Lung (tissue), 12 donors: Measurements from ENCODE around the gene TMEM247. TPM values are rescaled to one million over a fixed set of nuclear protein-coding genes. Genes with fewer than 3 reads are reported as not detected.
A peak's percentile ranks its signal among the peaks of the same experiment; 100 is the strongest.
"Not testable (repeated sequence)": the region's sequence is repeated elsewhere in the genome, so short reads cannot be mapped to it uniquely, and the experiment has no call there.

Experiments
- ATAC-seq: fragments of 200-7000 bp; cut with Tn5 transposase; one replicate; pipeline ENCODE4 v1.9.1; 2020; ENCODE audit warnings: moderate number of reproducible peaks; ENCODE audit not compliant: insufficient read depth, low FRiP score
- DNase-seq, 3 donors: peaks; one replicate each; pipeline ENCODE4 v3.0.0-alpha.2; 2013 to 2017
- H3K27ac ChIP-seq, 2 donors: one replicate each; pipeline ENCODE4 v1.5.1; 2013; ENCODE audit warnings: mild to moderate bottlenecking in 2 of 2, moderate library complexity in 2 of 2, control low read depth in 1 of 2, inconsistent platforms in 1 of 2, low read depth in 1 of 2, low read length in 1 of 2
- H3K27me3 ChIP-seq, 3 donors: one replicate each; pipeline ENCODE4 v1.5.1; 2013; ENCODE audit warnings: low read length in 2 of 3; ENCODE audit not compliant: control insufficient read depth in 3 of 3, insufficient read depth in 3 of 3
- H3K36me3 ChIP-seq, 4 donors: one replicate each; pipeline ENCODE4 v1.5.1; 2013; ENCODE audit warnings: low read length in 4 of 4, mild to moderate bottlenecking in 1 of 4, moderate library complexity in 1 of 4; ENCODE audit not compliant: control insufficient read depth in 4 of 4, insufficient read depth in 4 of 4
- H3K4me1 ChIP-seq, 5 donors: one replicate each; pipeline ENCODE4 v1.5.1; 2013; ENCODE audit warnings: low read length in 5 of 5, mild to moderate bottlenecking in 2 of 5, moderate library complexity in 1 of 5; ENCODE audit not compliant: control insufficient read depth in 5 of 5, insufficient read depth in 5 of 5
- H3K4me3 ChIP-seq: one replicate; pipeline ENCODE4 v1.5.1; 2013; ENCODE audit warnings: mild to moderate bottlenecking, control low read depth, moderate library complexity
- H3K9ac ChIP-seq, 2 donors: one replicate each; pipeline ENCODE4 v1.5.1; 2013; ENCODE audit warnings: low read length in 2 of 2, control low read depth in 1 of 2; ENCODE audit not compliant: insufficient read depth in 1 of 2
- H3K9me3 ChIP-seq, 4 donors: one replicate each; pipeline ENCODE4 v1.5.1; 2013; ENCODE audit warnings: low read length in 3 of 4, mild to moderate bottlenecking in 1 of 4, moderate library complexity in 1 of 4; ENCODE audit not compliant: control insufficient read depth in 4 of 4, insufficient read depth in 3 of 4
- CTCF ChIP-seq: IDR thresholded peaks from 2 replicates; pipeline ENCODE4 v1.5.1; 2012; ENCODE audit warnings: mild to moderate bottlenecking; ENCODE audit errors: control extremely low read depth, extremely low read depth
- WGBS, 2 donors: extraction: QIAGEN DNeasy Blood & Tissue Kit; methylation state at CpG; one replicate each; pipeline ENCODE4 v1.1.7; 2013; 5-methylcytosine and 5-hydroxymethylcytosine counted together
- polyA plus RNA-seq, 2 donors: library from polyadenylated mRNA; stranded (reverse); fragments of 200-250 nt; gene quantifications; one replicate each; pipeline ENCODE4 v1.2.1, GENCODE V29; 2013
- total RNA-seq, 2 donors: library from RNA; depleted of rRNA in 1 of 2; stranded (reverse); fragments of >200 nt in 1 of 2; gene quantifications; one replicate each; pipeline ENCODE4 v1.2.1, GENCODE V29; 2014 to 2021
- donor health status: control.
- donor health status: control.
- donor health status: Bipolar disorder and iron deficiency.
- donor health status: healthy.
- donor health status: DM: yes; HTN: yes; CAD: no.

The TMEM247 gene
- total and polyA plus RNA-seq, 4 donors: not detected

- Histone ChIP-seq H3K4me1 (no peaks in the 10 kb centered on the region), H3K27me3 (no peaks in the 10 kb centered on the region), H3K9ac (no peak overlapping the region), H3K27ac (peak overlapping the region in 1 of 2 donors; percentile 18), H3K9me3 (no peaks in the 10 kb centered on the region), H3K4me3 (no peak overlapping the region), H3K36me3 (no peaks in the 10 kb centered on the region)
- WGBS, 2 donors: 31 to 63% methylated on average over 7 of the region's 7 CpGs
- ATAC-seq (peak; percentile 66), DNase-seq (no peak)
- no peak for TF ChIP-seq CTCF
These were observed 9.2 kb upstream of the TMEM247 start for GRCh38 chr2:46470114-46470628.

- Histone ChIP-seq H3K4me1 (no peaks in the 10 kb centered on the region), H3K27ac (no peak overlapping the region), H3K9me3 (no peaks in the 10 kb centered on the region), H3K36me3 (no peaks in the 10 kb centered on the region), H3K4me3 (no peak overlapping the region), H3K27me3 (no peaks in the 10 kb centered on the region), H3K9ac (no peak overlapping the region)
- no peak for TF ChIP-seq CTCF
- 77 to 85% methylated on average over 5 of the region's 5 CpGs for WGBS, 2 donors
- no peak for ATAC-seq
- no peak for DNase-seq
These were observed 8.3 kb upstream of the TMEM247 start for GRCh38 chr2:46471019-46471583.

GRCh38 chr2:46471697-46472096, 7.7 kb upstream of the TMEM247 start:
- no peak for ATAC-seq
- no peaks in the 10 kb centered on the region for H3K36me3 ChIP-seq
- no peak for TF ChIP-seq CTCF
- no peak overlapping the region for H3K9ac ChIP-seq
- H3K4me1 ChIP-seq: no peaks in the 10 kb centered on the region
- H3K9me3 ChIP-seq: no peaks in the 10 kb centered on the region
- H3K27ac ChIP-seq: no peak overlapping the region
- H3K27me3 ChIP-seq: no peaks in the 10 kb centered on the region
- H3K4me3 ChIP-seq: no peak overlapping the region
- 83 to 96% methylated on average over 1 of the region's 1 CpG for WGBS, 2 donors
- no peak for DNase-seq

GRCh38 chr2:46472165-46472564, 7.2 kb upstream of the TMEM247 start:
- 96% methylated on average over 3 of the region's 5 CpGs for WGBS, 2 donors
- H3K4me1 ChIP-seq, H3K36me3 ChIP-seq, DNase-seq, ATAC-seq, H3K27me3 ChIP-seq, H3K27ac ChIP-seq, H3K9me3 ChIP-seq, H3K9ac ChIP-seq, H3K4me3 ChIP-seq: not testable (repeated sequence)

DNA sequence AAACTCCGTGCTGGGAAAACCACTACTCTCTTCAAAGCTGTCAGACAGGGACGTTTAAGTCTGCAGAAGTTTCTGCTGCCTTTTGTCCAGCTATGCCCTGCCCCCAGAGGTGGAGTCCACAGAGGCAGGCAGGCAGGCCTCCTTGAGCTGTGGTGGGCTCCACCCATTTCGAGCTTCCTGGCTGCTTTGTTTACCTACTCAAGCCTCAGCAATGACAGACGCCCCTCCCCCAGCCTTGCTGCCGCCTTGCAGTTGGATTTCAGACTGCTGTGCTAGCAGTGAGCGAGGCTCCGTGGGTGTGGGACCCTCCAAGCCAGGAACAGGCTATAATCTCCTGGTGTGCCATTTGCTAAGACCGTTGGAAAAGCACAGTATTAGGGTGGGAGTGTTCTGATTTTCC, 1.9 kb upstream of the TMEM247 start:
- H3K4me1 ChIP-seq: peaks cover 0 to 12% (median 0%) of the 10 kb centered on the region in 5 donors
- WGBS, 2 donors: 58 to 62% methylated on average over 8 of the region's 8 CpGs
- not testable (repeated sequence) for DNase-seq, H3K36me3 ChIP-seq, H3K9ac ChIP-seq, H3K27ac ChIP-seq, H3K27me3 ChIP-seq, H3K9me3 ChIP-seq, ATAC-seq, H3K4me3 ChIP-seq
